Testis (tissue), 3 donors: Measurements from ENCODE around the gene SHC1. TPM values are rescaled to one million over a fixed set of nuclear protein-coding genes. Genes with fewer than 3 reads are reported as not detected.

Experiments used
- DNase-seq: peaks from one replicate; pipeline ENCODE4 v3.0.0-alpha.2; 2019
- H3K27ac ChIP-seq, 2 donors: fragments of 200-600 bp; sonication (generic); one replicate each; pipeline ENCODE4 v1.5.1; 2019
- H3K27me3 ChIP-seq: fragments of 200-600 bp; sonication (generic); one replicate; pipeline ENCODE4 v1.5.1; 2019
- H3K36me3 ChIP-seq: fragments of 200-600 bp; sonication (generic); one replicate; pipeline ENCODE4 v1.5.1; 2017; ENCODE audit warnings: low read depth; ENCODE audit errors: missing control alignments
- H3K4me1 ChIP-seq: fragments of 200-600 bp; sonication (generic); one replicate; pipeline ENCODE4 v1.5.1; 2019
- H3K4me3 ChIP-seq, 2 donors: fragments of 200-600 bp; sonication (generic); one replicate each; pipeline ENCODE4 v1.5.1; 2017 to 2019
- H3K9me3 ChIP-seq: fragments of 200-600 bp; sonication (generic); one replicate; pipeline ENCODE4 v1.5.1; 2017
- CTCF ChIP-seq, 3 experiments: fragments of 450-650 bp in 2 of 3; fragments of 200-600 bp in 1 of 3; sonication (generic) in 1 of 3; IDR thresholded peaks; one replicate each; pipeline ENCODE4 v1.5.1; 2016 to 2019; ENCODE audit warnings: antibody characterized with exemption in 3 of 3, mild to moderate bottlenecking in 2 of 3, moderate library complexity in 1 of 3
- POLR2A ChIP-seq: fragments of 450-650 bp; IDR thresholded peaks from one replicate; pipeline ENCODE4 v1.6.1; 2017; ENCODE audit warnings: antibody characterized with exemption, mild to moderate bottlenecking, moderate library complexity
- WGBS, 2 donors: methylation state at CpG; one replicate each; pipeline ENCODE4 v1.1.5; 2018; 5-methylcytosine and 5-hydroxymethylcytosine counted together
- intact Hi-C: fragments of 100-400 bp; cut with DNase I; formaldehyde crosslinking; loops from one replicate; pipeline ENCODE4 v1.15.1; 2023; ENCODE audit warnings: low total_unique reads
- polyA plus RNA-seq: library from polyadenylated mRNA; stranded (reverse); fragments of 350-450 nt; fragmentation: Illumina TruSeq; extraction: RNeasy Lipid Tissue Mini Kit (QIAGEN cat#74804); gene quantifications from one replicate; pipeline ENCODE4 v1.2.3, GENCODE V29; 2014; ENCODE audit warnings: low read depth, low replicate concordance; ENCODE audit not compliant: insufficient read depth
- total RNA-seq, 2 donors: library from RNA; depleted of rRNA; stranded (reverse); fragments of >200 nt; gene quantifications; one replicate each; pipeline ENCODE4 v1.2.3, GENCODE V29; 2016

SHC1 gene
- total and polyA plus RNA-seq, 3 donors from 2014 or later, result 47.9 to 59.3 (median 49.0) TPM

- intact Hi-C loops, result loop anchor here (5.0 kb wide), 1 partner anchor 108 kb away; the partner anchor contains the start of gene EFNA4
- no peak overlapping the region for H3K27ac ChIP-seq
Measured at GRCh38 chr1:154954541-154954940, 16.0 kb downstream of the SHC1 start.

GRCh38 chr1:154953611-154954038 is 16.9 kb downstream of the SHC1 start:
- DNase-seq, result no peak
- TF ChIP-seq CTCF (IDR thresholded peaks at IDR 0.05), result no peak
- TF ChIP-seq POLR2A, result no peak
- intact Hi-C loops, result loop anchor here (5.0 kb wide), 1 partner anchor 109 kb away; the partner anchor contains the start of gene EFNA4
- Histone ChIP-seq H3K9me3 (no peaks in the 10 kb centered on the region), H3K4me3 (no peak overlapping the region), H3K4me1 (peaks cover 46% of the 10 kb centered on the region), H3K36me3 (no peaks in the 10 kb centered on the region), H3K27ac (no peak overlapping the region), H3K27me3 (no peaks in the 10 kb centered on the region)
- 64 to 73% methylated on average over 2 of the region's 2 CpGs for WGBS, 2 donors

More at GRCh38 chr1:154954541-154954940, 16.0 kb downstream of the SHC1 start:
- H3K4me3 ChIP-seq, result no peak overlapping the region
- no peak for TF ChIP-seq CTCF (IDR thresholded peaks at IDR 0.05)
- no peak for TF ChIP-seq POLR2A
- H3K4me1 ChIP-seq, result peaks cover 46% of the 10 kb centered on the region
- DNase-seq, result no peak
- no peaks in the 10 kb centered on the region for H3K9me3 ChIP-seq
- 58 to 76% methylated on average over 3 of the region's 3 CpGs for WGBS, 2 donors
- H3K27me3 ChIP-seq, result no peaks in the 10 kb centered on the region
- no peaks in the 10 kb centered on the region for H3K36me3 ChIP-seq

GRCh38 chr1:154952664-154953063 is 17.9 kb downstream of the SHC1 start:
- Histone ChIP-seq H3K4me3 (no peak overlapping the region), H3K4me1 (peaks cover 46% of the 10 kb centered on the region), H3K9me3 (no peaks in the 10 kb centered on the region), H3K27ac (no peak overlapping the region), H3K36me3 (no peaks in the 10 kb centered on the region), H3K27me3 (no peaks in the 10 kb centered on the region)
- TF ChIP-seq POLR2A (no peak), CTCF (IDR thresholded peaks at IDR 0.05) (no peak)
- DNase-seq, result no peak
- 43 to 70% methylated on average over 6 of the region's 6 CpGs for WGBS, 2 donors
- intact Hi-C loops, result loop anchor here (5.0 kb wide), 1 partner anchor 110 kb away; the partner anchor contains the start of gene EFNA4

- Histone ChIP-seq H3K4me3 (no peak overlapping the region), H3K4me1 (peaks cover 45% of the 10 kb centered on the region), H3K36me3 (no peaks in the 10 kb centered on the region), H3K27me3 (no peaks in the 10 kb centered on the region), H3K9me3 (no peaks in the 10 kb centered on the region), H3K27ac (no peak overlapping the region)
- 55 to 76% methylated on average over 11 to 15 of the region's 15 CpGs for WGBS, 2 donors
- intact Hi-C loops, result loop anchor here (5.0 kb wide), 1 partner anchor 110 kb away; the partner anchor contains the start of gene EFNA4
- no peak for DNase-seq
- TF ChIP-seq POLR2A (no peak), CTCF (IDR thresholded peaks at IDR 0.05) (no peak)
Measured at GRCh38 chr1:154951901-154952657, 18.5 kb downstream of the SHC1 start.
